Ishikawa (cell line): ENCODE results near the gene CYP11A1.

Experiments used
- CEBPB ChIP-seq: IDR thresholded peaks from 2 replicates; pipeline ENCODE4 v1.6.1; 2012
- CREB1 ChIP-seq: IDR thresholded peaks from 2 replicates; pipeline ENCODE4 v1.6.1; 2012; ENCODE audit warnings: low read depth
- EGR1 ChIP-seq: IDR thresholded peaks from 2 replicates; pipeline ENCODE4 v1.6.1; 2012
- EP300 ChIP-seq: IDR thresholded peaks from 2 replicates; pipeline ENCODE4 v1.6.1; 2012; ENCODE audit warnings: borderline replicate concordance
- FOXM1 ChIP-seq: IDR thresholded peaks from 2 replicates; pipeline ENCODE4 v1.6.1; 2012; ENCODE audit warnings: low read depth, borderline replicate concordance
- MAX ChIP-seq: IDR thresholded peaks from 2 replicates; pipeline ENCODE4 v1.6.1; 2012
- NFIC ChIP-seq: IDR thresholded peaks from 2 replicates; pipeline ENCODE4 v1.6.1; 2012
- RAD21 ChIP-seq: IDR thresholded peaks from 2 replicates; pipeline ENCODE4 v1.6.1; 2012; ENCODE audit warnings: low read depth
- REST ChIP-seq: IDR thresholded peaks from 2 replicates; pipeline ENCODE4 v1.6.1; 2012; ENCODE audit warnings: low read depth, mild to moderate bottlenecking
- TAF1 ChIP-seq: IDR thresholded peaks from 2 replicates; pipeline ENCODE4 v1.6.1; 2012; ENCODE audit warnings: low read depth, mild to moderate bottlenecking
- TCF12 ChIP-seq: IDR thresholded peaks from 2 replicates; pipeline ENCODE4 v1.6.1; 2012; ENCODE audit warnings: low read depth
- TEAD4 ChIP-seq: IDR thresholded peaks from 2 replicates; pipeline ENCODE4 v1.6.1; 2012
- YY1 ChIP-seq: IDR thresholded peaks from 2 replicates; pipeline ENCODE4 v1.6.1; 2012; ENCODE audit warnings: low read depth
- ZBTB7A ChIP-seq: IDR thresholded peaks from 2 replicates; pipeline ENCODE4 v1.6.1; 2012; ENCODE audit warnings: low read depth
- TF ChIP-seq, protein P1 (sequence below): IDR thresholded peaks from 2 replicates; pipeline ENCODE4 v1.6.1; 2012

The CYP11A1 gene

DNA sequence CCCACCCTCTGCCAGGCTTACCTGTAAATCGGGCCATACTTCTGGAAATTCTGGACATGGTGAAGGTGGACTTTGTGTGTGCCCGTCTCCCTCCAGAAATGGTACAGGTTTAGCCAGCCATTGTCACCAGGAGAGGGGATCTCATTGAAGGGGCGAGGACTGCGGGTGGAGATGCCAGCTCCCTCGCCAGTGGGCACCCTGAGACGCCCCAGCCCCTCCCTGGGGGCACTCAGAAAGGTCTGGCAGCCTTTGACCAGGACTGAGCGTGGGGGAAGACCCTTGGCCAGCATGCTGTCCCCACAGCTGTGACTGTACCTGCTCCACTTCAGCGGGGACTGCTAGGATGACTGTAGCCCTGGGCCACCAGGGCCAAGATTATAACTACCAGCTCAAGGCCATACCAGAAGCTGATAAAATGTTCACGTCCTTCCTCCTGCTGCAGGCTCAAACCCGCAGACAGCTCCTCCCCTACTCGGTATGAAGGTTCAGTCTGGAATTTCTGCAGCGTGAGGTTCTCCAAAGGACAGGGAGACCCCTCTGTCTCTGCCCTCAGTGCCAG lies at the start of gene CYP11A1:
CYP11A1 (minus strand) TSS at position 351 of the 559 bp plus-strand sequence; CDS start at position 290, 61 bp downstream.
- TF ChIP-seq CEBPB, result no peak
- no peak for TF ChIP-seq TEAD4
- TF ChIP-seq RAD21, result no peak
- TF ChIP-seq TAF1, result no peak
- TF ChIP-seq MAX, result no peak

DNA sequence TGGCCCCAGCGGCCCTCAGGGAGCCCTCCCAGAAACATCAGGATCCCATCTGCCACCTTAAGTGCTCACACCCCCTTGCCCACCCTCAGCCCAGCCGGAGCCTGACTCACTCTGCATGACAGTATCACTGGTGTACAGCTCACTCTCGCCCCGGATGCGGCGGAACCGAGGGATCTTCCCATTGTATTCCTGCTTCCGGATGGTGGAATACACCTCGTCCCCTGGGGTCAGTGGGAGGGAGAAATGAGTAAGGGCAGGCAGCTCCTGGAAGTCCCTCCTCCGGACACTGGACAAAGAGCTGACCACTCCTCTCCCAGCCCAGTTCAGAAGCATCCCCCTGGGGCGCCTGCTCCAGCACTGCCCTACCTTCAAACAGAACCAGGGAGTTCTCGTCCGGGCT lies 49.8 kb upstream of the CYP11A1 start:
- TF ChIP-seq TCF12, result no peak
- TF ChIP-seq YY1, result no peak
- TF ChIP-seq MAX, result no peak
- no peak for TF ChIP-seq ZBTB7A
- no peak for TF ChIP-seq CREB1
- no peak for TF ChIP-seq RAD21
- no peak for TF ChIP-seq EGR1
- TF ChIP-seq, protein P1, sequence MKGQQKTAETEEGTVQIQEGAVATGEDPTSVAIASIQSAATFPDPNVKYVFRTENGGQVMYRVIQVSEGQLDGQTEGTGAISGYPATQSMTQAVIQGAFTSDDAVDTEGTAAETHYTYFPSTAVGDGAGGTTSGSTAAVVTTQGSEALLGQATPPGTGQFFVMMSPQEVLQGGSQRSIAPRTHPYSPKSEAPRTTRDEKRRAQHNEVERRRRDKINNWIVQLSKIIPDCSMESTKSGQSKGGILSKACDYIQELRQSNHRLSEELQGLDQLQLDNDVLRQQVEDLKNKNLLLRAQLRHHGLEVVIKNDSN, result no peak
- TF ChIP-seq REST, result no peak
- no peak for TF ChIP-seq EP300
- TF ChIP-seq NFIC, result no peak
- no peak for TF ChIP-seq TAF1
- TF ChIP-seq TEAD4, result no peak
- no peak for TF ChIP-seq FOXM1
- TF ChIP-seq CEBPB, result no peak

GRCh38 chr15:74415966-74416916 lies 48.8 kb upstream of the CYP11A1 start:
- no peak for TF ChIP-seq NFIC
- no peak for TF ChIP-seq REST

DNA sequence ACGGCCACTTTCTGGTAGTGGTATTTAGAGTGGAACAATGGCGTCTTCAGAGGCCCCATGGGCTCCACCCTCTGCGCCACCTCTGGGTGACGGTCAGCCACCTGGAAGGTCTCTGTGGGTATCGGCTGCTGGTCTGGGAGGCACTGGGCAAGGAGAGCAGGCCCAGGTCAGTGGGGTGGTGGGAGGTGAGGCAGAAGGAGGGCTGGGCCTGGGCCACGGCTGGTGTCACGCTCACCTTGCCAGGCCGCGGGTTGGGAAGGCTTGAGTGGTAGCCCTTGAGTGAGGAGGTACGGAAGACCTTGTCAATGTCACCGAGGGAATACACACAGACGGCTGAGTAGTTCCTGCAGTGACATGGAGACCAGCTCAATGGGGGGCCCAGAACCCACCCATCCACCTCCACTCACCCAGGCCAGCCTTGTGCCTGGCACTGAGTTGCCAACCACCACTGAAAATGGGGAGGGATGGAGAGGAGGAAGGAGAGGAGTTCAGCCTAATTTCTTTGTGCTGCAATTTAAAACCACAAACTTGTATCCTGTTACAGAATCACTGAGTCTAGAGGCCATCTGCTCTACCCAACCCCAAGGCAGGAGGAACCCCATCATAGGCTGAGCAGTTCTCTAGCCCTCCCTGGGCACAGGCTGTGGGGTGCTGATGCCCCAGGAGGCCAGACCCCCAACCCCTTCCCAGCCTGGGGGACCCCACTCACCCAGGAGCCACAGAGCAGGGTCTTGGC lies 47.3 kb upstream of the CYP11A1 start:
- TF ChIP-seq EGR1, result no peak
- TF ChIP-seq ZBTB7A, result no peak
- no peak for TF ChIP-seq RAD21
- TF ChIP-seq, protein P1, result no peak
- no peak for TF ChIP-seq TEAD4
- no peak for TF ChIP-seq CEBPB
- no peak for TF ChIP-seq TCF12
- TF ChIP-seq MAX, result no peak
- TF ChIP-seq REST, result no peak
- TF ChIP-seq CREB1, result no peak
- TF ChIP-seq TAF1, result no peak
- TF ChIP-seq YY1, result no peak
- TF ChIP-seq EP300, result no peak
- no peak for TF ChIP-seq FOXM1
- TF ChIP-seq NFIC, result no peak
